GM10248 (cell line): ENCODE data around the gene NT5DC4.

Source experiments
- CTCF ChIA-PET: fragments of 300-600 bp; sonication (Branson Sonifier 250); formaldehyde crosslinking; extraction: SDS; loops from one replicate; lab custom pipeline; 2021; ENCODE audit warnings: antibody characterized with exemption; lab: Yijun Ruan, JAX
- POLR2A ChIA-PET: fragments of 350-650 bp; sonication (Branson Sonifier 250); formaldehyde crosslinking; extraction: SDS; loops from one replicate; lab custom pipeline; 2020; ENCODE audit warnings: antibody characterized with exemption; lab: Yijun Ruan, JAX
- DNase-seq: peaks from one replicate; pipeline ENCODE4 v3.0.0; 2012; ENCODE audit errors: extremely low spot score
- TF ChIP-seq, protein P1 (sequence below): IDR thresholded peaks from 2 replicates; pipeline ENCODE4 v1.5.1; 2012; ENCODE audit warnings: mild to moderate bottlenecking, low read depth; ENCODE audit errors: extremely low read depth, missing control alignments, control extremely low read depth

The NT5DC4 gene

DNA sequence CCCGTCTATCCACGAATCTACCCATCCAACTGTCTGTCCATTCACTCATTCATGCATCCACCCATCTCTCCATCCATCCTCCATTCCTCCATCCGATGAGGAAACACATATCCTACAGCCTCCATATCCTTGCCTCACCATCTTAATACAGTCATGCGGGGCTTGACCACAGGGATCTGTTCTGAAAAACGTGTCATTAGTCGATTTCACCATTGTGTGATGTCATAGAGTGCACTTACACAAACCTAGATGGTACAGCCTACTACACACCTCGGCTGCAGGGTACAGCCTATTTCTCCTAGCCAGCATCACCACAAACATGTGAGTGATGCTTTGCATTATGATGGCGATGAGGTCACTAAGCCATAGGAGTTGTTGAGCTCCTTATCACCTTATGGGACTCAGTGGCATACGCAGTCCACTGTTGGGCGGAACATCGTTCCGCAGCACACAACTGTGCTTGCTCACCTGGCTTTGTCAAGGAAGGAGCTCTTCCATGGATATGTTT is 1.9 kb upstream of the NT5DC4 start:
- ChIA-PET CTCF (interaction anchor here (0.9 to 1.6 kb wide), 8 partner anchors 8 to 819 kb away, joined by 3 to 5 read pairs (median 3); no protein-coding TSS in a partner anchor), POLR2A (no interaction called here)
- TF ChIP-seq, protein P1, sequence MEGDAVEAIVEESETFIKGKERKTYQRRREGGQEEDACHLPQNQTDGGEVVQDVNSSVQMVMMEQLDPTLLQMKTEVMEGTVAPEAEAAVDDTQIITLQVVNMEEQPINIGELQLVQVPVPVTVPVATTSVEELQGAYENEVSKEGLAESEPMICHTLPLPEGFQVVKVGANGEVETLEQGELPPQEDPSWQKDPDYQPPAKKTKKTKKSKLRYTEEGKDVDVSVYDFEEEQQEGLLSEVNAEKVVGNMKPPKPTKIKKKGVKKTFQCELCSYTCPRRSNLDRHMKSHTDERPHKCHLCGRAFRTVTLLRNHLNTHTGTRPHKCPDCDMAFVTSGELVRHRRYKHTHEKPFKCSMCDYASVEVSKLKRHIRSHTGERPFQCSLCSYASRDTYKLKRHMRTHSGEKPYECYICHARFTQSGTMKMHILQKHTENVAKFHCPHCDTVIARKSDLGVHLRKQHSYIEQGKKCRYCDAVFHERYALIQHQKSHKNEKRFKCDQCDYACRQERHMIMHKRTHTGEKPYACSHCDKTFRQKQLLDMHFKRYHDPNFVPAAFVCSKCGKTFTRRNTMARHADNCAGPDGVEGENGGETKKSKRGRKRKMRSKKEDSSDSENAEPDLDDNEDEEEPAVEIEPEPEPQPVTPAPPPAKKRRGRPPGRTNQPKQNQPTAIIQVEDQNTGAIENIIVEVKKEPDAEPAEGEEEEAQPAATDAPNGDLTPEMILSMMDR: no peak
- DNase-seq: no peak

DNA sequence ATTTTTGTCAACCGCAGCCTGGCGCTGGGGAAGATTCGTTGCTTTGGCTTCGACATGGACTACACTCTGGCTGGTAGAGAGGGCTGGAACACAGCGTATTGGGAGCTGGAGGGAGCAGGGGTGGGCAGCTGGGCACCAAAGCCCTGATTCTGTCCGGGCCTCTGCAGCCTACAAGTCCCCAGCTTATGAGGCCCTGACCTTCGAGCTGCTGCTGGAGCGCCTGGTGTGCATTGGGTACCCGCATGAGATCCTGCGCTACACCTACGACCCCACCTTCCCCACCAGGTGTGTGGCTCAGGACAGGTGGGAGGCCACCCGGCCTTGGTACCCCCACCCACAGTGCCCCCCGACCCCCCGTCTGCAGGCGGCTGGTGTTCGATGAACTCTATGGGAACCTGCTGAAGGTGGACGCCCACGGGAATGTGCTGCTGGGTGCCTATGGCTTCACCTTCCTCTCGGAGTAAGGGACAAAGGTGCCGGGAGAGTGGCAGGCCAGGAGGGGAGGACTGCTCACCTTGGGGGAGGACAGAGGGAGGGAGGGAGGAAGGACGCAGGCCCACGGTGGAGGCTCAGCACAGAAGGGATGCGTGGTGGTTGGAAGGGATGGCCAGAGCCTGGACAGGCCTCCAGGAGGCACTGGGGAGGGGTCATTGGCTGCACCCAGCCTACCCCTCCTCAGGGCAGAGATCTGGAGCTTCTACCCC is 1.2 kb downstream of the NT5DC4 start:
- no peak for DNase-seq
- ChIA-PET POLR2A (no interaction called here), CTCF (interaction anchor here (1.2 to 11.4 kb wide), 3 partner anchors 14 to 92 kb away, joined by 3 to 416 read pairs (median 124); no protein-coding TSS in a partner anchor)
- TF ChIP-seq, protein P1: no peak

DNA sequence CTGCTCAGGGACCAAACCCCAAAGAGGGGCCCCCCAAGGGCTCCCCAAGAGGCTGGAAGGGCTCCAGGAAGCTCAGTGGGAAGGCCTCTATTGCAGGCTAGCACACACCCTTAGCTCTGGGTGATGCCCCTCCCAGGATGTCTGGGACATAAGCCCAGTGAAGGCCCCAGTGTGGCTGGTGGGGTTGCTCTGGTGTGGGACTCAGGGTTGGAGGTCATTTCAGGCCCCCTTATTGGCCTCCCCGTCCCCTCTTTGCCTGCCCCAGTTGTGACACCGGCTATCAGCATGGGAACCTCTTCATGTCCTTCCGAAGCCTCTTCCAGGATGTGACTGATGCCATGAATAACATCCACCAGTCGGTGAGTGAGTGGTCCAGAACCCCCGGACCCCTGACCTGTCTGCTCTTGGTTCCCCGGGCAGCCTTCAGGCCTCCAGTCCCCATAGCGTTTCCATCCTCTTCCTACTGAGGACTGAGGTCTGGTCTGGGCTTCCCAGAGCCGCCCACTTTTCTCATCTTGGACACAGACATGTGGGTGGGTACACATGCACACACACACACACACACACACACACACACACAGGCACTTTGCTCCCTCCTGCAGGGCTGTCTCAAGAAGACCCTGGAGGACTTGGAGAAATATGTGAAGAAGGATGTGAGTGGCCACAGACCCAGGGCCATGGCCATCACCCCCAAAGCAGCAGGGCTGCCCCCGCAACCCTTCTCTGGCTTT is 2.2 kb downstream of the NT5DC4 start:
- ChIA-PET CTCF (interaction anchor here (1.7 to 11.4 kb wide), 6 partner anchors 17 to 243 kb away, joined by 6 to 416 read pairs (median 106); partner anchors contain the start of gene SLC20A1), POLR2A (no interaction called here)
- TF ChIP-seq, protein P1: no peak
- DNase-seq: no peak

DNA sequence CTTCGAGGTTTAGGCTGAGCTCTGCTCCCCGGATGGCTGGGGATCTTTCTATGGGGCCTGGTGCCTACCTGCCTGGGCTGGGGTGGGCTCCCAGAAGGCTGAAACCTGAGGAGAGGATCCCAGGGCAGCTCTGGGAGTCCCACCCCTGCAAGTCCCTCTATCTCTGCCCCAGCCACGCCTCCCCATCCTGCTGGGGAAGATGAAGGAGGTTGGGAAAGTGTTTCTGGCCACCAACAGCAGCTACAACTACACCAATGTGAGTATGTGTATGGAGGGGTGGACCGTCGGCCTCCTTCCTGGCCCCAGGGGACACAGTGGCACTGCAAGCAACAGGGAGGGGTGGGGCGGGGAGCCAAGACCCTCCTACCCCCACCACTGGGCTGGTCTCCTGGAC is 2.7 kb downstream of the NT5DC4 start:
- POLR2A ChIA-PET: no interaction called here
- TF ChIP-seq, protein P1: no peak
- no peak for DNase-seq
- CTCF ChIA-PET: interaction anchor here (1.5 to 11.4 kb wide), 10 partner anchors 10 to 243 kb away, joined by 3 to 416 read pairs (median 68); partner anchors contain the start of gene SLC20A1

DNA sequence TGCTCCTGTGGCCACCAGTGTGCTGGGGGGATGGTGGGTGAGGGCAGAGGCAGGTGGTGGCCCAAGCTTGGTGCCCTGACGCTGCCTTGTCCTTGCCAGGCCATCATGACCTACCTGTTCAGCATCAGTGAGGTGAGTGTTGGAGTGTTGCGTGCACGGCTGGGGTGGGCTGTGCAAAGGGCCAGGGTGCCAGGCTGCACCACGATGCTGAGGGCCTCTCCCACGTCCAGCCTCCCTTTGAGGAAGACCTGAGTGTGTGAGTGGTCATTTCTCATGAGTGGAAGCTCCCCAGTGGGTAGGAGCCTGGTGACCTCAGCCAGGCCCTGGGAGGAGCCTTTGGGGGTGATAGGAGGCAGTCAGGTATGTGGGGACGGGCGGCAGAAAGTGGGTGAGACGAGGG is 3.2 kb downstream of the NT5DC4 start:
- POLR2A ChIA-PET: no interaction called here
- no peak for DNase-seq
- TF ChIP-seq, protein P1: no peak
- CTCF ChIA-PET: interaction anchor here (1.0 to 11.4 kb wide), 14 partner anchors 10 to 244 kb away, joined by 3 to 416 read pairs (median 30); partner anchors contain the start of genes CHCHD5 and SLC20A1

DNA sequence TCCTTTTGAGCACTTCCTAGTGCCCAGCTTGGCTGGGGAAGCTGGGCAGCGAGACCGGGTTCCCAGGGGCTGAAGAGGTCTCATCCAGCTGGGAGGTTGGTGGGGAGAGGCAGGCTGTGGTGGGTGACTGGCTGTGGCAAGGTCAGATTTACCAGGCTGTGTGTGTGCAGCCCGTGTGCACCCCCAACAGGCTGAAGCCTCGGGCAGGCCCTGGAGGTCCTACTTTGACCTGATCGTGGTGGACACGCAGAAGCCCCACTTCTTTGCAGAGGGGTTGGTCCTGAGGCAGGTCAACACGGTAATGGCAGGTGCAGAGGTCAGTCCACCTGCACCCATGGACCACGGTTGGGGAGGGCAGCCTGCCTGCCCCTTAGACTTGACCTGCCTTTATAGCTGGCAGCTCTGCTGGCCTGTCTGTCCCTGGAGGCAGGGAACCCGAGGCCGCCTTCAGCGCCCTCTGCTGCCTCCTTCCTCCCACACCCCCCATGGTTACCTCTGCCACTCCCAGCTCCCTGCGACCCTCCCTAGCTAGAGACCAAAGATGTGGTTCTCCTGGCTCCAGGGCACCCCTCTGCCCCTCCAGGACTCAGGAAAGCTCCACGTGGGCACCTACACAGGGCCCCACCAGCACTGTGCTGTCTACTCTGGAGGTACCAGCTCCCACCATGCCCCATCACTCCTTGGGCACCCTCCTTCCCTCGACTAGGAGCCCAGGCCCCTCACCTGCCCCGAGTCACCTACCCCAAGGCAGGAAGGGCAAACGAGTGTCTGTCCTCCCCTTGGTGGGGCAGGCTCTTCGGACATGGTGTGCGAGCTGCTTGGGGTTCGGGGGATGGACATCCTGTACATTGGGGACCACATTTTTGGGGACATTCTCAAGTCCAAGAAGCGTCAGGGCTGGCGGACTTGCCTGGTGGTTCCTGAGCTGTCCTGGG is 4.0 kb downstream of the NT5DC4 start:
- peak; percentile 74 for DNase-seq
- CTCF ChIA-PET: interaction anchor here (1.0 to 11.4 kb wide), 31 partner anchors 11 to 838 kb away, joined by 3 to 416 read pairs (median 12); partner anchors contain the start of genes CHCHD5 and SLC20A1
- POLR2A ChIA-PET: interaction anchor here (0.8 to 1.3 kb wide), 3 partner anchors 17 to 79 kb away, joined by 3 to 5 read pairs (median 5); partner anchors contain the start of gene SLC20A1
- TF ChIP-seq, protein P1: peak; percentile 42
